ENCODE measurements around the gene LCT. TPM values are rescaled to one million over a fixed set of nuclear protein-coding genes. Genes with fewer than 3 reads are reported as not detected.

The LCT gene
- total RNA-seq, 1 experiment from 2014 or later: 0.82 TPM

DNA sequence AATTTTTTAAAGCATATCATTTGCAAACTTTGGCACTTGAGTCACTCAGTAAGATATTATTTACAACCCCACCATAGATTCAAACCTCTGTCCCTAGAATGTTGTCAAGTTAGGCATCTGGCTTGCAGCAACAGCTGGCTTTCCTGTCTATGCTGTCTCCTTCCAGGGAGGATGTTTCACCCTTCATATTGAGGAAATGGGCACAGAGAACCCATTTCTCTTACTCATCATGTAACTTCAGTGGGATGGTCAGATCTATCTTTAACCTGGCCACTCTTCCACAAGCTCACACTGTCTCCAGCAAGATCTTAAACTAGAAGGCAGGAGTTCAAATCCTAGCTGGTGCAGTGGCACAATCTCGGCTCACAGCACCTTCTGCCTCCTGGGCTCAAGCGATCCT lies 15.8 kb downstream of the LCT start:
- TF ChIP-seq, protein P1, sequence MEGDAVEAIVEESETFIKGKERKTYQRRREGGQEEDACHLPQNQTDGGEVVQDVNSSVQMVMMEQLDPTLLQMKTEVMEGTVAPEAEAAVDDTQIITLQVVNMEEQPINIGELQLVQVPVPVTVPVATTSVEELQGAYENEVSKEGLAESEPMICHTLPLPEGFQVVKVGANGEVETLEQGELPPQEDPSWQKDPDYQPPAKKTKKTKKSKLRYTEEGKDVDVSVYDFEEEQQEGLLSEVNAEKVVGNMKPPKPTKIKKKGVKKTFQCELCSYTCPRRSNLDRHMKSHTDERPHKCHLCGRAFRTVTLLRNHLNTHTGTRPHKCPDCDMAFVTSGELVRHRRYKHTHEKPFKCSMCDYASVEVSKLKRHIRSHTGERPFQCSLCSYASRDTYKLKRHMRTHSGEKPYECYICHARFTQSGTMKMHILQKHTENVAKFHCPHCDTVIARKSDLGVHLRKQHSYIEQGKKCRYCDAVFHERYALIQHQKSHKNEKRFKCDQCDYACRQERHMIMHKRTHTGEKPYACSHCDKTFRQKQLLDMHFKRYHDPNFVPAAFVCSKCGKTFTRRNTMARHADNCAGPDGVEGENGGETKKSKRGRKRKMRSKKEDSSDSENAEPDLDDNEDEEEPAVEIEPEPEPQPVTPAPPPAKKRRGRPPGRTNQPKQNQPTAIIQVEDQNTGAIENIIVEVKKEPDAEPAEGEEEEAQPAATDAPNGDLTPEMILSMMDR (IDR thresholded peaks at IDR 0.05; ENCODE audit: insufficient read depth in 1 of 2, low read depth in 1 of 2, low read length in 1 of 2, severe bottlenecking in 1 of 2, unreplicated experiment in 1 of 2): no peak
- Histone ChIP-seq H3K9me3 (peaks cover 7% of the 10 kb centered on the region; the same call in 1 of the 2 replicates), H3K36me3 (ENCODE audit: control insufficient read depth, insufficient read depth, low read length) (no peaks in the 10 kb centered on the region), H3K4me1 (no peaks in the 10 kb centered on the region), H3K27me3 (replicated peaks; ENCODE audit: control insufficient read depth, insufficient read depth, low read length) (no peaks in the 10 kb centered on the region), H3K4me3 (ENCODE audit: low read depth, low read length) (no peak overlapping the region)
- no TSS peak for BruUV-seq (replicated peaks)
- Mint-ChIP-seq H3K4me1 (ENCODE audit: low read depth, unreplicated experiment) (no peaks in the 10 kb centered on the region), H3K4me3 (ENCODE audit: unreplicated experiment) (no peak overlapping the region), H3K36me3 (ENCODE audit: insufficient read depth, unreplicated experiment) (no peaks in the 10 kb centered on the region), H3K27me3 (ENCODE audit: insufficient read depth, unreplicated experiment) (no peaks in the 10 kb centered on the region), H3K9me3 (ENCODE audit: unreplicated experiment) (no peaks in the 10 kb centered on the region), H3K27ac (ENCODE audit: unreplicated experiment) (no peak overlapping the region)
- DNase-seq: no peak
- CTCF ChIA-PET: no interaction called here
- intact Hi-C loops (cut with micrococcal nuclease; ENCODE audit: unreplicated experiment): no loop called here
- POLR2A ChIA-PET: no interaction called here

DNA sequence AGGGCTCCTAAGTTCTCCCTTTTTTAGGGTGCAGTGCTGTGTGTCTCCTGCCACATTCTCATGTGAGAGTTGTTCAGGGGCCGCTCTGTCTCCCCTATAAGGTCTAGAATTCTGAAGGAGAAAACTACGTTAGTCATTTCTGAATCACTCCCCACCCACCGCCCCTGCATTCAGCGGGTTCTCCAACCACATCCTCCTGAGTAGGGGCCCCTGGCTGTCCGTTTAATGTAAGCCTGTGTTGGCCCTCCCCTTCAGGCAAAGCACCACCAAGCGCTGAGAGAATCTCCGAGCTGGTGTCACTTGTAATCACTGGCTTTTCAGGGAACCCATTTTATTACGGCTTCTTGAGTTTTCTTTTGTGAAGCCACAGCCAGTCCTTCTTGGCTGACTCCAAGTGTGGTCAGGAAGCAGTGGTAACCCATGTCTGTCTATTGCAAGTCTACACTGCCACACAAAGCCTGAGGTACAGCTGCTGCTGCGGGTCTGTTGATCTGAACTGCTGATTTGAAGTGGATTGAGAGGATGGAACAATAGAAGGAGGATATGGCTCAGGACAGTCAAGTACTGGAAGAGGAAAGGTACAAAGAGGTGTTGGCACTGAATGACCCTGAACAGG lies 16.9 kb downstream of the LCT start:
- no peak for DNase-seq
- H3K27me3 Mint-ChIP-seq (ENCODE audit: insufficient read depth, unreplicated experiment): no peaks in the 10 kb centered on the region
- H3K4me1 ChIP-seq: no peaks in the 10 kb centered on the region
- H3K27me3 ChIP-seq (replicated peaks; ENCODE audit: control insufficient read depth, insufficient read depth, low read length): no peaks in the 10 kb centered on the region
- H3K9me3 Mint-ChIP-seq (ENCODE audit: unreplicated experiment): no peaks in the 10 kb centered on the region
- intact Hi-C loops (cut with micrococcal nuclease; ENCODE audit: unreplicated experiment): no loop called here
- no peak overlapping the region for H3K4me3 ChIP-seq (ENCODE audit: low read depth, low read length)
- H3K9me3 ChIP-seq: peaks cover 7% of the 10 kb centered on the region; the same call in 1 of the 2 replicates
- no TSS peak for BruUV-seq (replicated peaks)
- TF ChIP-seq, protein P1 (IDR thresholded peaks at IDR 0.05; ENCODE audit: insufficient read depth in 1 of 2, low read depth in 1 of 2, low read length in 1 of 2, severe bottlenecking in 1 of 2, unreplicated experiment in 1 of 2): no peak
- ChIA-PET CTCF (no interaction called here), POLR2A (no interaction called here)
- H3K36me3 Mint-ChIP-seq (ENCODE audit: insufficient read depth, unreplicated experiment): no peaks in the 10 kb centered on the region
- H3K27ac Mint-ChIP-seq (ENCODE audit: unreplicated experiment): no peak overlapping the region
- H3K4me1 Mint-ChIP-seq (ENCODE audit: low read depth, unreplicated experiment): no peaks in the 10 kb centered on the region
- no peak overlapping the region for H3K4me3 Mint-ChIP-seq (ENCODE audit: unreplicated experiment)
- H3K36me3 ChIP-seq (ENCODE audit: control insufficient read depth, insufficient read depth, low read length): no peaks in the 10 kb centered on the region

DNA sequence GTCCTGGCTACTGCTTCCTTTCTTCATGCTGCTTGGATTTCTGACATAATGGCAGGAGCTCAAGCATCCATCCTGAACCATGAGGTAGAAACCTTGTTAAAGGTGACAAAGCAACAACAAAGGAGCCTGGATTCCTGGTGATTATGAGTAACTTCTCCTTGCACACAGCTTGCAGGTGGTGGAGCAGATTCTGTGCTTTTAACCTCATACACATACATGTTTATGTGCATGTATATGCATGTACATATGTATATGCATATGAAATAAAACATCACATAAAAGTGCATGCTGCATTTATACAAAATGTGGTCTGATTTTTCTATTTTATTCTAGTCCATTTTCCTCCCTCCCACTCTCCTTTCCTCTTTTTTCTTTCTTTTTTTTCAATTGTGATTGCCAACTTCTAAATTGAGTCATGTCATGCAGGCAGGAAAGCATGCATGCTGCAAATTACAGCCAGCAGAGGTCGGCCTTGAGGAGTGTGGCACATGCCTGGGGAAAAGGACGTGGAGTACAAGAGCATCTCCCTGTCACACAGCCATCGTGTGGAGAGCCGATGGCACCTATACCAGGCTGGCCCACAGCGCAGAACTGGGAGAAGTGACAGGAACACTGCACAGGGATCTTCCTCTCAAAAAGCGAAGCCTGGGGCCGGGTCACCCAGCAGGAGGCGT lies 17.9 kb downstream of the LCT start:
- Histone ChIP-seq H3K4me1 (no peaks in the 10 kb centered on the region), H3K27me3 (replicated peaks; ENCODE audit: control insufficient read depth, insufficient read depth, low read length) (no peaks in the 10 kb centered on the region), H3K9me3 (peaks cover 7% of the 10 kb centered on the region; the same call in 1 of the 2 replicates), H3K36me3 (ENCODE audit: control insufficient read depth, insufficient read depth, low read length) (no peaks in the 10 kb centered on the region), H3K4me3 (ENCODE audit: low read depth, low read length) (no peak overlapping the region)
- Mint-ChIP-seq H3K4me1 (ENCODE audit: low read depth, unreplicated experiment) (no peaks in the 10 kb centered on the region), H3K27me3 (ENCODE audit: insufficient read depth, unreplicated experiment) (no peaks in the 10 kb centered on the region), H3K27ac (ENCODE audit: unreplicated experiment) (no peak overlapping the region), H3K36me3 (ENCODE audit: insufficient read depth, unreplicated experiment) (no peaks in the 10 kb centered on the region), H3K4me3 (ENCODE audit: unreplicated experiment) (no peak overlapping the region), H3K9me3 (ENCODE audit: unreplicated experiment) (no peaks in the 10 kb centered on the region)
- intact Hi-C loops (cut with micrococcal nuclease; ENCODE audit: unreplicated experiment): no loop called here
- ChIA-PET CTCF (no interaction called here), POLR2A (no interaction called here)
- TF ChIP-seq, protein P1 (IDR thresholded peaks at IDR 0.05; ENCODE audit: insufficient read depth in 1 of 2, low read depth in 1 of 2, low read length in 1 of 2, severe bottlenecking in 1 of 2, unreplicated experiment in 1 of 2): peak; percentile 29 to 54
- DNase-seq: peak in 1 of 2 experiments; percentile 51
- no TSS peak for BruUV-seq (replicated peaks)
